ENCODE measurements around the gene DLGAP1. TPM values are rescaled to one million over a fixed set of nuclear protein-coding genes. Genes with fewer than 3 reads are reported as not detected.

The DLGAP1 gene
- total and polyA plus RNA-seq, 5 donors from 2014 or later, result 0.11 to 5.4 (median 0.68) TPM

- DNase-seq (no peak), ATAC-seq (ENCODE audit: low read depth in 2 of 2) (no peak)
- no peaks in the 10 kb centered on the region for H3K27me3 ChIP-seq (ENCODE audit: control insufficient read depth, insufficient read depth, low read length)
- no peaks in the 10 kb centered on the region for H3K9me3 ChIP-seq (ENCODE audit: control insufficient read depth in 2 of 2, low read length in 2 of 2)
- no peak overlapping the region for H3K4me3 ChIP-seq (ENCODE audit: low read depth, low read length)
- H3K36me3 ChIP-seq (ENCODE audit: control insufficient read depth, insufficient read depth, low read length), result no peaks in the 10 kb centered on the region
- no peaks in the 10 kb centered on the region for H3K4me1 Mint-ChIP-seq
- H3K36me3 Mint-ChIP-seq, result no peaks in the 10 kb centered on the region
- no peak overlapping the region for H3K4me3 Mint-ChIP-seq
- peaks cover 0 to 2% (median 0%) of the 10 kb centered on the region in 7 donors for H3K9me3 Mint-ChIP-seq
- H3K27ac Mint-ChIP-seq, result no peak overlapping the region
- H3K27me3 Mint-ChIP-seq, result no peaks in the 10 kb centered on the region
- no peak overlapping the region for H3K27ac ChIP-seq (ENCODE audit: insufficient read depth, low read length, poor library complexity, severe bottlenecking)
- no peaks in the 10 kb centered on the region for H3K4me1 ChIP-seq (ENCODE audit: control insufficient read depth, insufficient read depth, low read length, poor library complexity, severe bottlenecking)
Observed at GRCh38 chr18:3842844-3843243, 612.3 kb downstream of the DLGAP1 start.

- no peaks in the 10 kb centered on the region for H3K27me3 Mint-ChIP-seq
Observed at GRCh38 chr18:3840766-3841165, 614.3 kb downstream of the DLGAP1 start.

GRCh38 chr18:3839581-3839981 lies 615.5 kb downstream of the DLGAP1 start:
- H3K4me1 Mint-ChIP-seq, result no peaks in the 10 kb centered on the region
- Histone ChIP-seq H3K4me3 (ENCODE audit: low read depth, low read length) (no peak overlapping the region), H3K9me3 (ENCODE audit: control insufficient read depth in 2 of 2, low read length in 2 of 2) (no peaks in the 10 kb centered on the region), H3K27me3 (ENCODE audit: control insufficient read depth, insufficient read depth, low read length) (no peaks in the 10 kb centered on the region), H3K27ac (ENCODE audit: insufficient read depth, low read length, poor library complexity, severe bottlenecking) (no peak overlapping the region), H3K4me1 (ENCODE audit: control insufficient read depth, insufficient read depth, low read length, poor library complexity, severe bottlenecking) (no peaks in the 10 kb centered on the region), H3K36me3 (ENCODE audit: control insufficient read depth, insufficient read depth, low read length) (no peaks in the 10 kb centered on the region)
- no peak overlapping the region for H3K4me3 Mint-ChIP-seq
- H3K27ac Mint-ChIP-seq, result no peak overlapping the region
- no peak for DNase-seq
- peaks cover 0 to 1% (median 0%) of the 10 kb centered on the region in 7 donors for H3K9me3 Mint-ChIP-seq
- H3K36me3 Mint-ChIP-seq, result no peaks in the 10 kb centered on the region
- H3K27me3 Mint-ChIP-seq, result no peaks in the 10 kb centered on the region
- ATAC-seq (ENCODE audit: low read depth in 2 of 2), result no peak

More at GRCh38 chr18:3840766-3841165, 614.3 kb downstream of the DLGAP1 start:
- no peaks in the 10 kb centered on the region for H3K27me3 ChIP-seq (ENCODE audit: control insufficient read depth, insufficient read depth, low read length)
- no peak overlapping the region for H3K4me3 Mint-ChIP-seq
- no peak overlapping the region for H3K27ac Mint-ChIP-seq
- H3K36me3 Mint-ChIP-seq, result no peaks in the 10 kb centered on the region
- ATAC-seq (ENCODE audit: low read depth in 2 of 2) (no peak), DNase-seq (no peak)
- peaks cover 0 to 1% (median 0%) of the 10 kb centered on the region in 7 donors for H3K9me3 Mint-ChIP-seq
- H3K4me1 Mint-ChIP-seq, result no peaks in the 10 kb centered on the region
- no peak overlapping the region for H3K4me3 ChIP-seq (ENCODE audit: low read depth, low read length)
- H3K9me3 ChIP-seq (ENCODE audit: control insufficient read depth in 2 of 2, low read length in 2 of 2), result no peaks in the 10 kb centered on the region
- no peak overlapping the region for H3K27ac ChIP-seq (ENCODE audit: insufficient read depth, low read length, poor library complexity, severe bottlenecking)
- no peaks in the 10 kb centered on the region for H3K4me1 ChIP-seq (ENCODE audit: control insufficient read depth, insufficient read depth, low read length, poor library complexity, severe bottlenecking)
- H3K36me3 ChIP-seq (ENCODE audit: control insufficient read depth, insufficient read depth, low read length), result no peaks in the 10 kb centered on the region

GRCh38 chr18:3836483-3837335 lies 618.4 kb downstream of the DLGAP1 start:
- no peaks in the 10 kb centered on the region for H3K9me3 ChIP-seq (ENCODE audit: control insufficient read depth in 2 of 2, low read length in 2 of 2)
- Mint-ChIP-seq H3K9me3 (peaks cover 0 to 1% (median 0%) of the 10 kb centered on the region in 7 donors), H3K4me3 (no peak overlapping the region), H3K27ac (no peak overlapping the region), H3K27me3 (no peaks in the 10 kb centered on the region), H3K4me1 (no peaks in the 10 kb centered on the region), H3K36me3 (no peaks in the 10 kb centered on the region)
- no peaks in the 10 kb centered on the region for H3K27me3 ChIP-seq (ENCODE audit: control insufficient read depth, insufficient read depth, low read length)
- no peak for DNase-seq
- no peak for ATAC-seq (ENCODE audit: low read depth in 2 of 2)
- H3K4me3 ChIP-seq (ENCODE audit: low read depth, low read length), result no peak overlapping the region
- no peaks in the 10 kb centered on the region for H3K36me3 ChIP-seq (ENCODE audit: control insufficient read depth, insufficient read depth, low read length)
- no peak overlapping the region for H3K27ac ChIP-seq (ENCODE audit: insufficient read depth, low read length, poor library complexity, severe bottlenecking)
- H3K4me1 ChIP-seq (ENCODE audit: control insufficient read depth, insufficient read depth, low read length, poor library complexity, severe bottlenecking), result no peaks in the 10 kb centered on the region

GRCh38 chr18:3832025-3832638 lies 623.0 kb downstream of the DLGAP1 start:
- no peak for ATAC-seq (ENCODE audit: low read depth in 2 of 2)
- H3K9me3 Mint-ChIP-seq, result peaks cover 0 to 3% (median 0%) of the 10 kb centered on the region in 7 donors

GRCh38 chr18:3830604-3831003 lies 624.5 kb downstream of the DLGAP1 start:
- no peaks in the 10 kb centered on the region for H3K27me3 ChIP-seq (ENCODE audit: control insufficient read depth, insufficient read depth, low read length)
- no peaks in the 10 kb centered on the region for H3K4me1 ChIP-seq (ENCODE audit: control insufficient read depth, insufficient read depth, low read length, poor library complexity, severe bottlenecking)
- no peaks in the 10 kb centered on the region for H3K36me3 Mint-ChIP-seq
- H3K4me3 Mint-ChIP-seq, result no peak overlapping the region
- no peak overlapping the region for H3K27ac Mint-ChIP-seq
- DNase-seq, result no peak
- H3K9me3 Mint-ChIP-seq, result peaks cover 0 to 3% (median 0%) of the 10 kb centered on the region in 7 donors
- no peaks in the 10 kb centered on the region for H3K36me3 ChIP-seq (ENCODE audit: control insufficient read depth, insufficient read depth, low read length)
- no peaks in the 10 kb centered on the region for H3K9me3 ChIP-seq (ENCODE audit: control insufficient read depth in 2 of 2, low read length in 2 of 2)
- no peaks in the 10 kb centered on the region for H3K4me1 Mint-ChIP-seq
- no peak for ATAC-seq (ENCODE audit: low read depth in 2 of 2)
- H3K27me3 Mint-ChIP-seq, result no peaks in the 10 kb centered on the region
- no peak overlapping the region for H3K4me3 ChIP-seq (ENCODE audit: low read depth, low read length)
- H3K27ac ChIP-seq (ENCODE audit: insufficient read depth, low read length, poor library complexity, severe bottlenecking), result no peak overlapping the region

More at GRCh38 chr18:3832025-3832638, 623.0 kb downstream of the DLGAP1 start:
- no peaks in the 10 kb centered on the region for H3K36me3 ChIP-seq (ENCODE audit: control insufficient read depth, insufficient read depth, low read length)
- Mint-ChIP-seq H3K4me1 (no peaks in the 10 kb centered on the region), H3K36me3 (no peaks in the 10 kb centered on the region), H3K27ac (no peak overlapping the region), H3K4me3 (no peak overlapping the region), H3K27me3 (no peaks in the 10 kb centered on the region)
- no peak overlapping the region for H3K4me3 ChIP-seq (ENCODE audit: low read depth, low read length)
- H3K27me3 ChIP-seq (ENCODE audit: control insufficient read depth, insufficient read depth, low read length), result no peaks in the 10 kb centered on the region
- no peak for DNase-seq
- no peaks in the 10 kb centered on the region for H3K9me3 ChIP-seq (ENCODE audit: control insufficient read depth in 2 of 2, low read length in 2 of 2)
- no peak overlapping the region for H3K27ac ChIP-seq (ENCODE audit: insufficient read depth, low read length, poor library complexity, severe bottlenecking)
- no peaks in the 10 kb centered on the region for H3K4me1 ChIP-seq (ENCODE audit: control insufficient read depth, insufficient read depth, low read length, poor library complexity, severe bottlenecking)

GRCh38 chr18:3827236-3827845 lies 627.8 kb downstream of the DLGAP1 start:
- H3K36me3 Mint-ChIP-seq, result no peaks in the 10 kb centered on the region
- ATAC-seq (ENCODE audit: low read depth in 2 of 2), result no peak
- H3K27ac ChIP-seq (ENCODE audit: insufficient read depth, low read length, poor library complexity, severe bottlenecking), result no peak overlapping the region
- no peaks in the 10 kb centered on the region for H3K27me3 Mint-ChIP-seq
- no peaks in the 10 kb centered on the region for H3K4me1 ChIP-seq (ENCODE audit: control insufficient read depth, insufficient read depth, low read length, poor library complexity, severe bottlenecking)
- no peaks in the 10 kb centered on the region for H3K27me3 ChIP-seq (ENCODE audit: control insufficient read depth, insufficient read depth, low read length)
- no peaks in the 10 kb centered on the region for H3K36me3 ChIP-seq (ENCODE audit: control insufficient read depth, insufficient read depth, low read length)
- H3K27ac Mint-ChIP-seq, result no peak overlapping the region
- no peak for DNase-seq
- peaks cover 0 to 3% (median 0%) of the 10 kb centered on the region in 7 donors for H3K9me3 Mint-ChIP-seq
- no peaks in the 10 kb centered on the region for H3K9me3 ChIP-seq (ENCODE audit: control insufficient read depth in 2 of 2, low read length in 2 of 2)
- no peak overlapping the region for H3K4me3 Mint-ChIP-seq
- no peaks in the 10 kb centered on the region for H3K4me1 Mint-ChIP-seq
- H3K4me3 ChIP-seq (ENCODE audit: low read depth, low read length), result no peak overlapping the region

All from CD4-positive, CD25-positive, alpha-beta regulatory T cell (primary cell).